IMR-90 (cell line): ENCODE measurements around the gene COL13A1. TPM values are rescaled to one million over a fixed set of nuclear protein-coding genes. Genes with fewer than 3 reads are reported as not detected.

Source experiments
- ATAC-seq: fragments of 200-7000 bp; cut with Tn5 transposase; 2 replicates; pipeline ENCODE4 v1.9.1; 2020; ENCODE audit warnings: low read depth, mild to moderate bottlenecking, moderate library complexity
- BruUV-seq: library from RNA; stranded (reverse); fragments of 400-500 nt; replicated peaks from 2 replicates; lab custom pipeline; 2021; lab: Mats Ljungman, UMichigan
- CTCF ChIA-PET: fragments of 300-600 bp; formaldehyde crosslinking; extraction: SDS; loops from one replicate; lab custom pipeline; 2021; ENCODE audit warnings: antibody characterized with exemption; lab: Yijun Ruan, JAX
- POLR2A ChIA-PET: fragments of 300-600 bp; sonication (Branson Sonifier 250); formaldehyde crosslinking; loops from one replicate; lab custom pipeline; 2022; ENCODE audit warnings: antibody characterized with exemption; ENCODE audit not compliant: unreplicated experiment; lab: Charles Lee
- DNase-seq: peaks from one replicate; pipeline ENCODE4 v3.0.0; 2013
- H2AFZ ChIP-seq: replicated peaks from 2 replicates; pipeline ENCODE3; 2013; ENCODE audit warnings: low read length, mild to moderate bottlenecking; ENCODE audit not compliant: poor library complexity
- H2AK5ac ChIP-seq: 2 replicates; pipeline ENCODE4 v1.6.1; 2013; ENCODE audit warnings: low read depth, low read length, inconsistent platforms
- H2AK9ac ChIP-seq: replicated peaks from 2 replicates; pipeline ENCODE3; 2013; ENCODE audit warnings: mild to moderate bottlenecking, low read depth, low read length, moderate library complexity; ENCODE audit not compliant: poor library complexity
- H2BK120ac ChIP-seq: 2 replicates; pipeline ENCODE4 v1.6.1; 2013; ENCODE audit warnings: low read depth, low read length, inconsistent platforms
- H2BK15ac ChIP-seq: 3 replicates; pipeline ENCODE4 v1.6.1; 2013; ENCODE audit warnings: low read depth, low read length, inconsistent platforms
- H2BK20ac ChIP-seq: 2 replicates; pipeline ENCODE4 v1.6.1; 2013; ENCODE audit warnings: low read depth, mild to moderate bottlenecking, inconsistent platforms, low read length, moderate library complexity
- H2BK5ac ChIP-seq: 2 replicates; pipeline ENCODE4 v1.6.1; 2013; ENCODE audit warnings: mild to moderate bottlenecking, low read depth, low read length, inconsistent platforms; ENCODE audit not compliant: poor library complexity, severe bottlenecking
- H3K14ac ChIP-seq: replicated peaks from 2 replicates; pipeline ENCODE4 v1.6.1; 2013; ENCODE audit warnings: low read depth, low read length, inconsistent platforms
- H3K18ac ChIP-seq: 2 replicates; pipeline ENCODE4 v1.6.1; 2013; ENCODE audit warnings: low read depth, low read length, control low read depth
- H3K23ac ChIP-seq: 2 replicates; pipeline ENCODE4 v1.6.1; 2013; ENCODE audit warnings: low read depth, low read length, inconsistent platforms
- H3K27ac ChIP-seq: 2 replicates; pipeline ENCODE4 v1.5.1; 2013; ENCODE audit warnings: mild to moderate bottlenecking, control low read depth, low read length; ENCODE audit not compliant: insufficient read depth
- H3K27me3 ChIP-seq: 2 replicates; pipeline ENCODE4 v1.6.1; 2013; ENCODE audit warnings: low read length; ENCODE audit not compliant: control insufficient read depth, insufficient read depth
- H3K36me3 ChIP-seq: 2 replicates; pipeline ENCODE4 v1.6.1; 2013; ENCODE audit warnings: low read length, mixed read lengths; ENCODE audit not compliant: control insufficient read depth, insufficient read depth
- H3K4ac ChIP-seq: 2 replicates; pipeline ENCODE4 v1.6.1; 2013; ENCODE audit warnings: low read depth, low read length, inconsistent platforms
- H3K4me1 ChIP-seq: 2 replicates; pipeline ENCODE4 v1.6.1; 2013; ENCODE audit warnings: low read length, mixed read lengths; ENCODE audit not compliant: control insufficient read depth, insufficient read depth
- H3K4me2 ChIP-seq: 2 replicates; pipeline ENCODE4 v1.6.1; 2013; ENCODE audit warnings: low read depth, mild to moderate bottlenecking, control low read depth, low read length, moderate library complexity
- H3K4me3 ChIP-seq: 2 replicates; pipeline ENCODE4 v1.5.1; 2013; ENCODE audit warnings: low read depth, mild to moderate bottlenecking, control low read depth, low read length, moderate library complexity; ENCODE audit not compliant: insufficient read depth
- H3K56ac ChIP-seq: 2 replicates; pipeline ENCODE4 v1.6.1; 2013; ENCODE audit warnings: low read length, inconsistent platforms; ENCODE audit not compliant: insufficient read depth; ENCODE audit errors: extremely low read depth
- H3K79me1 ChIP-seq, 2 experiments: 2 replicates each; pipeline ENCODE4 v1.6.1; 2013; ENCODE audit warnings: low read length in 2 of 2, inconsistent platforms in 1 of 2, low read depth in 1 of 2
- H3K9ac ChIP-seq: 2 replicates; pipeline ENCODE4 v1.6.1; 2013; ENCODE audit warnings: low read depth, low read length, control low read depth
- H3K9me1 ChIP-seq: 2 replicates; pipeline ENCODE4 v1.6.1; 2013; ENCODE audit warnings: low read length, inconsistent platforms; ENCODE audit not compliant: insufficient read depth
- H3K9me3 ChIP-seq: 2 replicates; pipeline ENCODE4 v1.6.1; 2013; ENCODE audit warnings: low read length; ENCODE audit not compliant: control insufficient read depth, insufficient read depth
- H4K20me1 ChIP-seq: 2 replicates; pipeline ENCODE4 v1.6.1; 2013; ENCODE audit warnings: low read length, inconsistent platforms; ENCODE audit not compliant: insufficient read depth
- H4K5ac ChIP-seq: 2 replicates; pipeline ENCODE4 v1.6.1; 2013; ENCODE audit warnings: mild to moderate bottlenecking, low read depth, low read length, control low read depth
- H4K8ac ChIP-seq, 2 experiments: 2 replicates each; pipeline ENCODE4 v1.6.1; 2013; ENCODE audit warnings: low read depth in 2 of 2, low read length in 2 of 2, control low read depth in 1 of 2, inconsistent platforms in 1 of 2
- H4K91ac ChIP-seq: 2 replicates; pipeline ENCODE4 v1.6.1; 2013; ENCODE audit warnings: low read depth, low read length, inconsistent platforms; ENCODE audit not compliant: insufficient read depth
- BHLHE40 ChIP-seq: fragments of 150-350 bp; IDR thresholded peaks from 2 replicates; pipeline ENCODE4 v1.6.1; 2016; ENCODE audit warnings: mild to moderate bottlenecking, low read depth, low read length
- CEBPB ChIP-seq: IDR thresholded peaks from 2 replicates; pipeline ENCODE4 v1.6.1; 2012; ENCODE audit warnings: low read depth, low read length, improper control_type of control experiment
- CHD1 ChIP-seq: IDR thresholded peaks from 2 replicates; pipeline ENCODE4 v1.6.1; 2012; ENCODE audit warnings: low read depth, low read length, improper control_type of control experiment
- CTCF ChIP-seq: conservative IDR thresholded peaks from 2 replicates; pipeline ENCODE4 v1.5.1; 2012; ENCODE audit warnings: mild to moderate bottlenecking, low read depth, low read length, improper control_type of control experiment
- ELK1 ChIP-seq: fragments of 150-350 bp; IDR thresholded peaks from 2 replicates; pipeline ENCODE4 v1.6.1; 2016; ENCODE audit warnings: low read depth, mild to moderate bottlenecking, low read length, moderate library complexity, borderline replicate concordance
- FOS ChIP-seq: fragments of 150-350 bp; IDR thresholded peaks from 2 replicates; pipeline ENCODE4 v1.6.1; 2016; ENCODE audit warnings: low read depth, low read length
- MAFK ChIP-seq: IDR thresholded peaks from 2 replicates; pipeline ENCODE4 v1.6.1; 2012; ENCODE audit warnings: low read depth, low read length, improper control_type of control experiment
- MAZ ChIP-seq: IDR thresholded peaks from 2 replicates; pipeline ENCODE4 v1.6.1; 2012; ENCODE audit warnings: low read depth, mild to moderate bottlenecking, low read length, improper control_type of control experiment, moderate library complexity, borderline replicate concordance
- MXI1 ChIP-seq: IDR thresholded peaks from 2 replicates; pipeline ENCODE4 v1.6.1; 2012; ENCODE audit warnings: low read depth, mild to moderate bottlenecking, low read length, moderate library complexity, borderline replicate concordance
- NFE2L2 ChIP-seq: fragments of 150-350 bp; IDR thresholded peaks from 2 replicates; pipeline ENCODE4 v1.6.1; 2016; ENCODE audit warnings: low read depth, mild to moderate bottlenecking, low read length
- POLR2A ChIP-seq: IDR thresholded peaks from 2 replicates; pipeline ENCODE4 v1.6.1; 2012; ENCODE audit warnings: mild to moderate bottlenecking, low read depth, low read length
- RAD21 ChIP-seq: IDR thresholded peaks from 2 replicates; pipeline ENCODE4 v1.6.1; 2012; ENCODE audit warnings: low read length, improper control_type of control experiment
- RCOR1 ChIP-seq: IDR thresholded peaks from 2 replicates; pipeline ENCODE4 v1.6.1; 2012; ENCODE audit warnings: mild to moderate bottlenecking, low read length, improper control_type of control experiment; ENCODE audit not compliant: insufficient replicate concordance
- RFX5 ChIP-seq: IDR thresholded peaks from 2 replicates; pipeline ENCODE4 v1.8.0; 2012; ENCODE audit warnings: low read depth, mild to moderate bottlenecking, low read length, moderate library complexity
- SMC3 ChIP-seq: fragments of 150-350 bp; IDR thresholded peaks from 2 replicates; pipeline ENCODE4 v1.6.1; 2016; ENCODE audit warnings: low read depth, mild to moderate bottlenecking, antibody characterized with exemption, low read length, moderate library complexity
- USF2 ChIP-seq: fragments of 150-350 bp; IDR thresholded peaks from 2 replicates; pipeline ENCODE4 v1.6.1; 2017; ENCODE audit warnings: mild to moderate bottlenecking, antibody characterized with exemption, low read length, low read depth
- WGBS, 2 experiments: methylation state at CpG; one replicate each; pipeline versions ENCODE4 v1.1.5 to v1.1.7; 2013; ENCODE audit warnings: missing lambda C conversion rate in 2 of 2; ENCODE audit not compliant: insufficient read length in 1 of 2; ENCODE audit errors: extremely low coverage in 2 of 2; 5-methylcytosine and 5-hydroxymethylcytosine counted together
- dilution Hi-C: fragments of 300-500 bp; cut with HindIII; formaldehyde crosslinking; loops from one replicate; pipeline ENCODE4 v1.14.3; 2018; ENCODE audit warnings: low sequenced_read_pairs; ENCODE audit not compliant: unreplicated experiment
- in situ Hi-C: fragments of 300-500 bp; cut with MboI; formaldehyde crosslinking; loops from 3 replicates; pipeline ENCODE4 v1.14.3; 2019; ENCODE audit warnings: low sequenced_read_pairs, inconsistent platforms, mixed read lengths
- intact Hi-C: fragments of 100-400 bp; cut with micrococcal nuclease; formaldehyde crosslinking; loops from 2 replicates; pipeline ENCODE4 v1.10.0; 2022
- polyA plus RNA-seq, 3 experiments: library from polyadenylated mRNA; depleted of rRNA; stranded (reverse); fragments of >200 nt; gene quantifications; 2 replicates each; pipeline ENCODE4 v1.2.3, GENCODE V29; 2012; ENCODE audit warnings: low replicate concordance in 1 of 3
- total RNA-seq: library from RNA; depleted of rRNA; stranded (reverse); fragments of >200 nt; gene quantifications from 2 replicates; pipeline ENCODE4 v1.2.3, GENCODE V29; 2012

Gene COL13A1
- total and polyA plus RNA-seq, 2 of the 4 experiments (the other 2 are of a cell fraction), result 12.2 to 31.3 TPM

- Histone ChIP-seq H3K23ac (no peak overlapping the region), H3K56ac (no peak overlapping the region), H3K27ac (no peak overlapping the region), H3K4me2 (no peak overlapping the region), H2BK15ac (no peak overlapping the region), H4K8ac (no peak overlapping the region), H3K9ac (no peak overlapping the region), H3K36me3 (no peaks in the 10 kb centered on the region), H4K91ac (no peak overlapping the region), H2AFZ (no peak overlapping the region), H3K4ac (no peak overlapping the region), H2BK20ac (no peak overlapping the region), H4K5ac (no peak overlapping the region), H3K18ac (no peak overlapping the region), H4K20me1 (no peaks in the 10 kb centered on the region), H3K9me1 (peaks cover 10% of the 10 kb centered on the region; the same call in 1 of the 2 replicates), H3K14ac (no peak overlapping the region), H3K4me3 (no peak overlapping the region), H3K27me3 (peaks cover 37% of the 10 kb centered on the region), H2BK120ac (no peak overlapping the region), H2BK5ac (no peak overlapping the region), H3K9me3 (no peaks in the 10 kb centered on the region), H2AK5ac (no peak overlapping the region), H3K4me1 (peaks cover 2% of the 10 kb centered on the region), H3K79me1 (no peaks in the 10 kb centered on the region), H2AK9ac (no peak overlapping the region)
- WGBS, 2 experiments, result no CpG with 5 or more reads among the region's 2 CpGs
- POLR2A ChIA-PET, result no interaction called here
- intact Hi-C loops, result no loop called here
- no TSS peak for BruUV-seq
- TF ChIP-seq NFE2L2 (no peak), POLR2A (no peak), MAZ (no peak), USF2 (no peak), MAFK (no peak), SMC3 (no peak), RCOR1 (no peak), RFX5 (no peak), ELK1 (no peak), MXI1 (no peak), FOS (no peak), CHD1 (no peak), CTCF (no peak), BHLHE40 (no peak), CEBPB (no peak), RAD21 (no peak)
- no peak for DNase-seq
- CTCF ChIA-PET, result no interaction called here
- dilution Hi-C loops, result no loop called here
- no peak for ATAC-seq
- in situ Hi-C loops, result no loop called here
Observed at GRCh38 chr10:69774596-69774995, 27.1 kb upstream of the COL13A1 start.
